HG03139 (cell line): ENCODE results near the gene CELF4.

Experiments
- ATAC-seq: cut with Tn5 transposase; IDR thresholded peaks from one replicate; pipeline ENCODE4 v1.9.1; 2021; ENCODE audit not compliant: unreplicated experiment

The CELF4 gene

GRCh38 chr18:37395631-37396030, 170.0 kb downstream of the CELF4 start:
- no peak for ATAC-seq

GRCh38 chr18:37395138-37395537, 170.5 kb downstream of the CELF4 start:
- no peak for ATAC-seq

- ATAC-seq = no peak
Measured at GRCh38 chr18:37394610-37394965, 171.0 kb downstream of the CELF4 start.

GRCh38 chr18:37393945-37394609, 171.5 kb downstream of the CELF4 start:
- no peak for ATAC-seq

- ATAC-seq = no peak
Measured at GRCh38 chr18:37393221-37393827, 172.3 kb downstream of the CELF4 start.

GRCh38 chr18:37392648-37393047, 172.9 kb downstream of the CELF4 start:
- ATAC-seq = no peak

GRCh38 chr18:37391698-37392548, 173.7 kb downstream of the CELF4 start:
- no peak for ATAC-seq

- ATAC-seq = no peak
Measured at GRCh38 chr18:37391156-37391555, 174.4 kb downstream of the CELF4 start.

- ATAC-seq = no peak
Measured at GRCh38 chr18:37390687-37391086, 174.9 kb downstream of the CELF4 start.

GRCh38 chr18:37389684-37390368, 175.8 kb downstream of the CELF4 start:
- ATAC-seq = no peak

GRCh38 chr18:37389041-37389440, 176.6 kb downstream of the CELF4 start:
- no peak for ATAC-seq

GRCh38 chr18:37388413-37388812, 177.2 kb downstream of the CELF4 start:
- no peak for ATAC-seq

GRCh38 chr18:37385846-37386778, 179.5 kb downstream of the CELF4 start:
- no peak for ATAC-seq

- no peak for ATAC-seq
Measured at GRCh38 chr18:37383846-37384595, 181.6 kb downstream of the CELF4 start.

- no peak for ATAC-seq
Measured at GRCh38 chr18:37383036-37383785, 182.4 kb downstream of the CELF4 start.

GRCh38 chr18:37381554-37381953, 184.0 kb downstream of the CELF4 start:
- no peak for ATAC-seq

- ATAC-seq = no peak
Measured at GRCh38 chr18:37380546-37381110, 185.0 kb downstream of the CELF4 start.

- ATAC-seq = no peak
Measured at GRCh38 chr18:37378336-37379010, 187.1 kb downstream of the CELF4 start.
